ENCODE data around the gene KDM6A.
"Not testable (repeated sequence)": the region's sequence is repeated elsewhere in the genome, so short reads cannot be mapped to it uniquely, and the experiment has no call there.

KDM6A gene

DNA sequence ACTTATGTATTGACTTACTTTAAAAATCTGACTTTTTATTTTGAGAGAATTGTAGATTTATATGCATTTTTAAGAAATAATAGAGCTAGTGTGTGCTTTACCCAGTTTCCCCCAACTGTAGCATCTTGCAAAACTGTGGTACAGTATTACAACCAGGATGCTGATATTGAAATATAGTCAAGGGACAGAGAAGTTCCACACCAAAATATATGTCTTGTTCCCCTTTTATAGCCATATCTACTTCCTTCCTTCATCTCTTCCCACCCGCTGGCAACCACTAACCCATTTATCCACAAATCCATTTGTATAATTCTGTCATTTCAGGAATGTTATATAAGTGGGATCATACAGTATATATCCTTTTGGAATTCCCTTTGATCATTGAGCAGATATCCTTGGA is 16.8 kb downstream of the KDM6A start:
- in situ Hi-C loops (cut with HindIII; ENCODE audit: low sequenced_read_pairs) = no loop called here
- TF ChIP-seq, protein P1, sequence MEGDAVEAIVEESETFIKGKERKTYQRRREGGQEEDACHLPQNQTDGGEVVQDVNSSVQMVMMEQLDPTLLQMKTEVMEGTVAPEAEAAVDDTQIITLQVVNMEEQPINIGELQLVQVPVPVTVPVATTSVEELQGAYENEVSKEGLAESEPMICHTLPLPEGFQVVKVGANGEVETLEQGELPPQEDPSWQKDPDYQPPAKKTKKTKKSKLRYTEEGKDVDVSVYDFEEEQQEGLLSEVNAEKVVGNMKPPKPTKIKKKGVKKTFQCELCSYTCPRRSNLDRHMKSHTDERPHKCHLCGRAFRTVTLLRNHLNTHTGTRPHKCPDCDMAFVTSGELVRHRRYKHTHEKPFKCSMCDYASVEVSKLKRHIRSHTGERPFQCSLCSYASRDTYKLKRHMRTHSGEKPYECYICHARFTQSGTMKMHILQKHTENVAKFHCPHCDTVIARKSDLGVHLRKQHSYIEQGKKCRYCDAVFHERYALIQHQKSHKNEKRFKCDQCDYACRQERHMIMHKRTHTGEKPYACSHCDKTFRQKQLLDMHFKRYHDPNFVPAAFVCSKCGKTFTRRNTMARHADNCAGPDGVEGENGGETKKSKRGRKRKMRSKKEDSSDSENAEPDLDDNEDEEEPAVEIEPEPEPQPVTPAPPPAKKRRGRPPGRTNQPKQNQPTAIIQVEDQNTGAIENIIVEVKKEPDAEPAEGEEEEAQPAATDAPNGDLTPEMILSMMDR (IDR thresholded peaks at IDR 0.05; ENCODE audit: low read depth, low read length, missing control alignments) = no peak
- DNase-seq (ENCODE audit: low read depth) = no peak
- no peak overlapping the region for H3K4me3 ChIP-seq (ENCODE audit: low read depth, low read length)

DNA sequence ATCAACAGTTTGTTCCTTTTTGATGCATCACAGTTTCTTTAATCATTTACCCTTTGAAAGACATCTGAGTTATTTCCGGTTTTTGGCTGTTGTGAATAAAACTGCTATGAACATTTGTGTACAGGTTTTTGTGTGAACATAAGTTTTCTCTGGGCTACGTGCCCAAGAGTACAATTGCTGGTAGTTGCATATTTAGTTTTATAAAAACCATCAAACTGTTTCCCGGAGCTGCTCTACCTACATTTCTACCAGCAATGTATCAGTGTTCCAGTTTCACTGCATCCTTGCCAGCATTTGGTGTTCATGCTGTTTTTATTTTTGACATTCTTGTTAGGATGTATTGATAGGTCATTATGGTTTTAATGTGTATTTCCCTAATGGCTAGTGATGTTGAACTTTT is 17.3 kb downstream of the KDM6A start:
- in situ Hi-C loops (cut with HindIII; ENCODE audit: low sequenced_read_pairs) = no loop called here
- no peak overlapping the region for H3K4me3 ChIP-seq (ENCODE audit: low read depth, low read length)
- TF ChIP-seq, protein P1 (IDR thresholded peaks at IDR 0.05; ENCODE audit: low read depth, low read length, missing control alignments) = no peak
- no peak for DNase-seq (ENCODE audit: low read depth)

DNA sequence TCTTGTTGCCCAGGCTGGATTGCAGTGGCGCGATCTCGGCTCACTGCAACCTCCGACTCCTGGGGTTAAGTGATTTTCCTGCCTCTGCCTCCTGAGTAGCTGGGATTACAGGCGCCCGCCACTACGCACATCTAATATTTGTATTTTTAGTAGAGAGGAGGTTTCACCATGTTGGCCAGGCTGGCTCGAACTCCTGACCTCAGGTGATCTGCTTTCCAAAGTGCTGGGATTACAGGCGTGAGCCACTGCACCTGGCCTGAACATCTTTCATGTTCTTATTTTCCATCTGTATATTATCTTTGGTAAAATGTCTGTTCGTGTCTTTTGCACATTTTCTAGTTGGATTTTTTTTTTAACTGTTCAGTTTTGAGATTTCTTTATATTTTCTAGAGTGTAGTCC is 17.7 kb downstream of the KDM6A start:
- DNase-seq (ENCODE audit: low read depth); in situ Hi-C loops (cut with HindIII; ENCODE audit: low sequenced_read_pairs); H3K4me3 ChIP-seq (ENCODE audit: low read depth, low read length): not testable (repeated sequence)

DNA sequence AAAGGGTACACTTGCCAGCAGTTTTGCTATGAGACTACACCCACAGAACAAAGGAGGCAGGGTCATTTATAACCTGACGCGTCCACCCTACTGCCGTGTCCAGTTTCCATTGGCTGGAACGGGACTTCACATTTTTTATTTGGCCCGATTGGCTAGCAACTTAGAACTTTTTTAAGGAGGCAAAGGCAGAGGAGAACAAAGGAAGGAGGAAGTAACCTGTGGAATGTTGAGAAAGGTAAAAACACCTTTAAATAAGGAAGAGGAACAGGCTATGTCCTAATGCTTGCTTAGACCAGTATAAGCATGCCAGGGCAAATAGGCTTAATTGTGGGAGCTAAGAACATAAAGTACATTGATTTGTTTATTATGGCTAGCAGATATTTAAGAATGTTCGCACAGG is 18.7 kb downstream of the KDM6A start:
- DNase-seq (ENCODE audit: low read depth) = no peak
- TF ChIP-seq, protein P1 (IDR thresholded peaks at IDR 0.05; ENCODE audit: low read depth, low read length, missing control alignments) = no peak
- no peak overlapping the region for H3K4me3 ChIP-seq (ENCODE audit: low read depth, low read length)
- in situ Hi-C loops (cut with HindIII; ENCODE audit: low sequenced_read_pairs) = no loop called here

DNA sequence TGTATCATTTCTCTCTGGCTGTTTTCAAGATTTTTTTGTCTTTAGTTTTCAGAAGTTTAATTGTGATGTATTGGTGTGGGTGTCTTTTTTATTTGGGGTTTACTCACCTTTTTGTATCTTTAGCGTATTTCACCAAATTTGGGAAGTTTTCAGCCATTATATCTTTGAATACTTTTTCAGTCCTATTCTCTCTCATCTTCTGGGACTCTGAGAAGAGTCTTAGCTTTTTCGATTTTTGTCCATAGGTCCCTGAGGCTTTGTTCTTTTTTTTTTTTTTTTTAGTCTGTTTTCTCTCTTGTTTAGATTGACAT is 23.8 kb downstream of the KDM6A start:
- no peak overlapping the region for H3K4me3 ChIP-seq (ENCODE audit: low read depth, low read length)
- in situ Hi-C loops (cut with HindIII; ENCODE audit: low sequenced_read_pairs) = no loop called here
- TF ChIP-seq, protein P1 (IDR thresholded peaks at IDR 0.05; ENCODE audit: low read depth, low read length, missing control alignments) = no peak
- DNase-seq (ENCODE audit: low read depth) = no peak

DNA sequence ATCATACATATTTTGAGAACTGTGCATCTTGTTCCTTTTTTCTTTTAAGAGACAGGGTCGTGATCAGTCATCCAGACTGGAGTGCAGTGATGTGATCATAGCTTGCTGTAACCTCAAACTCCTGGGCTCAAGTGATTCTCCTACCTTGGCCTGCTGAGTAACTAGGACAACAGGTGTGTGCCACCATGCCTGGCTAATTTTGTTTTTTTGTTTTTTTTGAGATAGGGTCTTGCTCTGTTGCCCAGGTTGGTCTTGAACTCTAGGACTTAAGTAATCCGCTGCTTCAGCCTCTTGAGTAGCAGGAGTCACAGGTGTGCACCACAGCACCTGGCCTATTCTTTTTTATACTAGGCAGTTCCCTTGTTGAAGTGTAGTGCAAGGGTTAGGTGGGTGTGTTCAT is 24.6 kb downstream of the KDM6A start:
- TF ChIP-seq, protein P1 (IDR thresholded peaks at IDR 0.05; ENCODE audit: low read depth, low read length, missing control alignments) = no peak
- H3K4me3 ChIP-seq (ENCODE audit: low read depth, low read length) = no peak overlapping the region
- in situ Hi-C loops (cut with HindIII; ENCODE audit: low sequenced_read_pairs) = no loop called here

DNA sequence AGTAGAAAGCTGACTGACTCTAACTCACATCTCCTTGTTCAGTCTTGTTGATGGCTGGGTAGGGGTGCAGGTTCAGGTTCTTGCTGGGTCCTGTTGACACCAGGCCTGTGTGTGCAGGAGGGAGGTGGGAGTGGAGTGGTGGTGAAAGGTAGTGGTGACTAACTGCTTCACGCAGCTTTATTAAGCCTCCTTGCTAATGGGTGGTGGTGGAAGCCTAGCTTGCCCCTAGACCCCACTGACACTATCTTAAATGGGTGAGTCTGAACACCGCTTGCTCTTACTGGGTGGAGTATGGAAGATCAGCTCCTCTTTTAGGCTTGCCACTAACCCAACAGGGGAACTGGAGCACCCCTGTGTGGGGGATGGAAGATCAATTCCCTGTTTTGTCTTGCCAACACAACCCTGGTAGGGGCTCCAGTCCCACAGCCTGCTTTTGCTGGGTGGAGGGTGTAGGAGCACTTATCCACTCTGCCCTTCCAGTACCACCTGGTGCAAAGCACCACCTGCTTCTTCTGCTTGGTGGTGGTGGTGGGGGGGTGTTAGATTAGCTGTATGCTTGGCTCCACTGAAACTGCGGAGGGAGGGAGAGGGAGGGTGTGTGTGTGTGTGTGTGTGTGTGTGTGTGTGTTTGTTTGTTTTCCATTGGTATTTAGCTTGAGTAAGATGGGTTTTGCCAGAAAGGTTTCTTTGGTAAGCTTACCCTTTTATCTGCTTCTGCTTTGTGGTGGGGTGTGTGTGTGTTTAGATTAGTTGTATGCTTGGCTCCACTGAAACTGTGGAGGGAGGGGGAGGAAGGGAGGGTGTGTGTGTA is 25.6 kb downstream of the KDM6A start:
- in situ Hi-C loops (cut with HindIII; ENCODE audit: low sequenced_read_pairs) = no loop called here
- no peak for DNase-seq (ENCODE audit: low read depth)
- TF ChIP-seq, protein P1 (IDR thresholded peaks at IDR 0.05; ENCODE audit: low read depth, low read length, missing control alignments) = no peak
- H3K4me3 ChIP-seq (ENCODE audit: low read depth, low read length) = no peak overlapping the region

More for the DNA sequence above, 24.6 kb downstream of the KDM6A start:
- DNase-seq (ENCODE audit: low read depth) = no peak

All from astrocyte of the cerebellum (primary cell).